Adipocyte (in vitro differentiated cells): ENCODE data around the gene CENPP.

Source experiments
- DNase-seq: peaks from one replicate; pipeline ENCODE4 v3.0.0-alpha.2; 2015; ENCODE audit warnings: low read depth
- H3K27me3 ChIP-seq: replicated peaks from 2 replicates; pipeline ENCODE4 v1.7.0; 2013; ENCODE audit warnings: mild to moderate bottlenecking, low read length, moderate library complexity; ENCODE audit not compliant: control insufficient read depth, insufficient read depth
- H3K36me3 ChIP-seq: 2 replicates; pipeline ENCODE4 v1.7.0; 2013; ENCODE audit warnings: low read length, mild to moderate bottlenecking, moderate library complexity; ENCODE audit not compliant: control insufficient read depth, insufficient read depth, severe bottlenecking
- H3K4me1 ChIP-seq: 2 replicates; pipeline ENCODE4 v1.7.0; 2013; ENCODE audit warnings: mild to moderate bottlenecking, low read length, moderate library complexity; ENCODE audit not compliant: control insufficient read depth, insufficient read depth
- H3K4me3 ChIP-seq: 2 replicates; pipeline ENCODE4 v1.7.0; 2013; ENCODE audit warnings: mild to moderate bottlenecking, low read length, moderate library complexity
- H3K9ac ChIP-seq: 2 replicates; pipeline ENCODE4 v1.7.0; 2013; ENCODE audit warnings: mild to moderate bottlenecking, low read length, moderate library complexity
- H3K9me3 ChIP-seq: 2 replicates; pipeline ENCODE4 v1.7.0; 2013; ENCODE audit warnings: mild to moderate bottlenecking, low read length, moderate library complexity; ENCODE audit not compliant: control insufficient read depth

CENPP gene

GRCh38 chr9:92325269-92325990 is at the start of gene CENPP, which contains the start of gene NOL8:
Gene CENPP (plus strand): TSS chr9:92325953.
Gene NOL8 (minus strand): TSS chr9:92325350. CDS start chr9:92324161, 1,189 bp downstream.
- Histone ChIP-seq H3K9me3 (no peaks in the 10 kb centered on the region), H3K4me3 (peak within 1 kb of the TSS; percentile 91), H3K9ac (peak within 1 kb of the TSS; percentile 96), H3K4me1 (peaks cover 21% of the 10 kb centered on the region), H3K27me3 (no peaks in the 10 kb centered on the region), H3K36me3 (peaks cover 25% of the 10 kb centered on the region)
- peak; percentile 96 for DNase-seq

GRCh38 chr9:92276331-92277032 is 49.3 kb upstream of the CENPP start:
- Histone ChIP-seq H3K4me1 (peaks cover 8% of the 10 kb centered on the region), H3K9me3 (no peaks in the 10 kb centered on the region), H3K36me3 (peaks cover 100% of the 10 kb centered on the region), H3K27me3 (no peaks in the 10 kb centered on the region), H3K4me3 (no peak overlapping the region), H3K9ac (no peak overlapping the region)
- DNase-seq = no peak

- peaks cover 99% of the 10 kb centered on the region for H3K36me3 ChIP-seq
- DNase-seq = peak; percentile 76
- H3K4me3 ChIP-seq = no peak overlapping the region
- no peaks in the 10 kb centered on the region for H3K9me3 ChIP-seq
- peak overlapping the region; percentile 3 for H3K9ac ChIP-seq
- H3K27me3 ChIP-seq = no peaks in the 10 kb centered on the region
- peaks cover 8% of the 10 kb centered on the region for H3K4me1 ChIP-seq
These were observed 47.6 kb upstream of the CENPP start for GRCh38 chr9:92278110-92278509.

GRCh38 chr9:92279302-92279701 is 46.5 kb upstream of the CENPP start:
- DNase-seq = no peak
- Histone ChIP-seq H3K9me3 (no peaks in the 10 kb centered on the region), H3K36me3 (peaks cover 99% of the 10 kb centered on the region), H3K4me1 (peaks cover 8% of the 10 kb centered on the region), H3K27me3 (no peaks in the 10 kb centered on the region), H3K4me3 (no peak overlapping the region), H3K9ac (no peak overlapping the region)

- Histone ChIP-seq H3K9me3 (no peaks in the 10 kb centered on the region), H3K27me3 (no peaks in the 10 kb centered on the region), H3K36me3 (peaks cover 51% of the 10 kb centered on the region), H3K4me3 (no peak overlapping the region), H3K9ac (no peak overlapping the region), H3K4me1 (peaks cover 34% of the 10 kb centered on the region)
- peak; percentile 62 for DNase-seq
These were observed 35.9 kb upstream of the CENPP start for GRCh38 chr9:92289708-92290390.

GRCh38 chr9:92290785-92291429 is 34.8 kb upstream of the CENPP start:
- Histone ChIP-seq H3K36me3 (peaks cover 40% of the 10 kb centered on the region), H3K27me3 (no peaks in the 10 kb centered on the region), H3K9me3 (no peaks in the 10 kb centered on the region), H3K4me1 (peaks cover 39% of the 10 kb centered on the region), H3K9ac (no peak overlapping the region), H3K4me3 (peak overlapping the region; percentile 98)
- DNase-seq = no peak

GRCh38 chr9:92291577-92291976 is 34.2 kb upstream of the CENPP start:
- Histone ChIP-seq H3K9me3 (no peaks in the 10 kb centered on the region), H3K4me3 (peak overlapping the region; percentile 98), H3K27me3 (no peaks in the 10 kb centered on the region), H3K9ac (peak overlapping the region; percentile 40), H3K36me3 (peaks cover 39% of the 10 kb centered on the region), H3K4me1 (peaks cover 39% of the 10 kb centered on the region)
- no peak for DNase-seq

GRCh38 chr9:92292338-92293074 is 33.2 kb upstream of the CENPP start:
- Histone ChIP-seq H3K27me3 (no peaks in the 10 kb centered on the region), H3K4me1 (peaks cover 39% of the 10 kb centered on the region), H3K9ac (peak overlapping the region; percentile 99), H3K36me3 (peaks cover 39% of the 10 kb centered on the region), H3K9me3 (no peaks in the 10 kb centered on the region), H3K4me3 (peak overlapping the region; percentile 98)
- peak; percentile 42 for DNase-seq

- H3K9me3 ChIP-seq = no peaks in the 10 kb centered on the region
- H3K4me1 ChIP-seq = peaks cover 39% of the 10 kb centered on the region
- H3K36me3 ChIP-seq = peaks cover 39% of the 10 kb centered on the region
- DNase-seq = no peak
- no peaks in the 10 kb centered on the region for H3K27me3 ChIP-seq
- H3K9ac ChIP-seq = peak overlapping the region; percentile 99
- peak overlapping the region; percentile 98 for H3K4me3 ChIP-seq
These were observed 32.7 kb upstream of the CENPP start for GRCh38 chr9:92293075-92293354.

- Histone ChIP-seq H3K9ac (peak within 1 kb of the TSS; percentile 99), H3K4me3 (peak within 1 kb of the TSS; percentile 98), H3K27me3 (no peaks in the 10 kb centered on the region), H3K36me3 (peaks cover 39% of the 10 kb centered on the region), H3K4me1 (peaks cover 39% of the 10 kb centered on the region), H3K9me3 (no peaks in the 10 kb centered on the region)
- DNase-seq = peak; percentile 99
These were observed 32.1 kb upstream of the CENPP start, which contains the start of gene IARS1 for GRCh38 chr9:92293452-92294296. Gene IARS1 (minus strand): TSS chr9:92293697. CDS start chr9:92289419, 4,278 bp downstream.
